AG04449 (cell line): ENCODE measurements around the gene SYNJ1.
"Not testable (repeated sequence)": the region's sequence is repeated elsewhere in the genome, so short reads cannot be mapped to it uniquely, and the experiment has no call there.

Experiments
- CTCF ChIA-PET: fragments of 350-600 bp; formaldehyde crosslinking; extraction: SDS; loops from one replicate; lab custom pipeline; 2021; ENCODE audit warnings: antibody characterized with exemption; lab: Yijun Ruan, JAX
- POLR2A ChIA-PET: fragments of 400-600, 350-600 bp; formaldehyde crosslinking; extraction: SDS; loops from one replicate; lab custom pipeline; 2020; ENCODE audit warnings: antibody characterized with exemption, inconsistent platforms; lab: Yijun Ruan, JAX
- DNase-seq: peaks from one replicate; pipeline ENCODE4 v3.0.0-alpha.2; 2010; ENCODE audit warnings: low read depth, low spot score
- H3K4me3 ChIP-seq: 2 replicates; pipeline ENCODE4 v1.5.1; 2011; ENCODE audit warnings: low read depth, mild to moderate bottlenecking, control low read depth, low read length
- CTCF ChIP-seq: IDR thresholded peaks from one replicate; pipeline ENCODE4 v1.5.1; 2011; ENCODE audit warnings: mild to moderate bottlenecking, moderate library complexity, low read length, control low read depth, inconsistent platforms; ENCODE audit not compliant: insufficient read depth; ENCODE audit errors: missing control alignments

The SYNJ1 gene

GRCh38 chr21:32698286-32698685, 29.5 kb downstream of the SYNJ1 start:
- TF ChIP-seq CTCF = no peak
- POLR2A ChIA-PET = no interaction called here
- DNase-seq = no peak
- CTCF ChIA-PET = no interaction called here
- no peak overlapping the region for H3K4me3 ChIP-seq

GRCh38 chr21:32695482-32695881, 32.3 kb downstream of the SYNJ1 start:
- POLR2A ChIA-PET, H3K4me3 ChIP-seq, DNase-seq: not testable (repeated sequence)
- CTCF ChIA-PET = interaction anchor here (1.4 kb wide), 1 partner anchor 12 kb away, joined by 4 read pairs; no protein-coding TSS in a partner anchor

- no peak overlapping the region for H3K4me3 ChIP-seq
- ChIA-PET POLR2A (no interaction called here), CTCF (interaction anchor here (1.1 kb wide), 1 partner anchor 24 kb away, joined by 3 read pairs; no protein-coding TSS in a partner anchor)
- DNase-seq = no peak
- no peak for TF ChIP-seq CTCF
Observed at GRCh38 chr21:32693581-32693980, 34.2 kb downstream of the SYNJ1 start.

GRCh38 chr21:32690085-32690484, 37.7 kb downstream of the SYNJ1 start:
- ChIA-PET POLR2A (no interaction called here), CTCF (no interaction called here)
- TF ChIP-seq CTCF = no peak
- DNase-seq = no peak
- H3K4me3 ChIP-seq = no peak overlapping the region

GRCh38 chr21:32687643-32688345, 40.0 kb downstream of the SYNJ1 start:
- TF ChIP-seq CTCF = no peak
- no peak for DNase-seq
- POLR2A ChIA-PET = no interaction called here
- CTCF ChIA-PET = no interaction called here
- no peak overlapping the region for H3K4me3 ChIP-seq

- ChIA-PET CTCF (interaction anchor here (1.1 kb wide), 1 partner anchor 13 kb away, joined by 4 read pairs; no protein-coding TSS in a partner anchor), POLR2A (no interaction called here)
Observed at GRCh38 chr21:32682696-32683474, 44.9 kb downstream of the SYNJ1 start.

More at GRCh38 chr21:32682696-32683474, 44.9 kb downstream of the SYNJ1 start:
- H3K4me3 ChIP-seq = no peak overlapping the region
- no peak for TF ChIP-seq CTCF
- DNase-seq = no peak
